ENCODE results near the gene HEG1. TPM values are rescaled to one million over a fixed set of nuclear protein-coding genes. Genes with fewer than 3 reads are reported as not detected.
"Not testable (repeated sequence)": the region's sequence is repeated elsewhere in the genome, so short reads cannot be mapped to it uniquely, and the experiment has no call there.

HEG1 gene
- total RNA-seq, 1 donor from 2014 or later: 69.6 TPM

DNA sequence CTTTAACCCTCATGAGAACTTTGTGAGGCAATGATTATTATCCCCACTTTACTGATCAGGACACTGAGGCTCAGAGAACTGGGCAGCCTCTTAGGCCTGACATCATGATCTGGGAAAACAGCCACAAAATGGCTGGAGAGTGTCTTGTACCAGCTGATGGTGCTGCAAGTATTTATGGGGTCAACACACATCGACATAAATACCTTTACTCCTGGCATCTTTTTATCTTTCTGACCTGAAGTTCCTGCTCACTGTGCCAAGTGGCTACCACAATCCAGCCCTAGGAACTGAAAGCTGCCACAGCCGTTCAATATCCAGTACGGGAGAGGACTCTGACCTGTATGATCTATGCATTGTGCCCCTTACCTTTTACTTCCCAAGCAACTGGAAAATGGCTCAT is 92.0 kb downstream of the HEG1 start:
- Mint-ChIP-seq H3K4me3 (ENCODE audit: unreplicated experiment) (no peak overlapping the region), H3K4me1 (ENCODE audit: low read depth) (peaks cover 5% of the 10 kb centered on the region), H3K27ac (ENCODE audit: unreplicated experiment) (no peak overlapping the region), H3K9me3 (ENCODE audit: low read depth) (peaks cover 4% of the 10 kb centered on the region), H3K36me3 (ENCODE audit: low read depth) (peaks cover 3% of the 10 kb centered on the region), H3K27me3 (ENCODE audit: low read depth) (no peaks in the 10 kb centered on the region)
- TF ChIP-seq, protein P1, sequence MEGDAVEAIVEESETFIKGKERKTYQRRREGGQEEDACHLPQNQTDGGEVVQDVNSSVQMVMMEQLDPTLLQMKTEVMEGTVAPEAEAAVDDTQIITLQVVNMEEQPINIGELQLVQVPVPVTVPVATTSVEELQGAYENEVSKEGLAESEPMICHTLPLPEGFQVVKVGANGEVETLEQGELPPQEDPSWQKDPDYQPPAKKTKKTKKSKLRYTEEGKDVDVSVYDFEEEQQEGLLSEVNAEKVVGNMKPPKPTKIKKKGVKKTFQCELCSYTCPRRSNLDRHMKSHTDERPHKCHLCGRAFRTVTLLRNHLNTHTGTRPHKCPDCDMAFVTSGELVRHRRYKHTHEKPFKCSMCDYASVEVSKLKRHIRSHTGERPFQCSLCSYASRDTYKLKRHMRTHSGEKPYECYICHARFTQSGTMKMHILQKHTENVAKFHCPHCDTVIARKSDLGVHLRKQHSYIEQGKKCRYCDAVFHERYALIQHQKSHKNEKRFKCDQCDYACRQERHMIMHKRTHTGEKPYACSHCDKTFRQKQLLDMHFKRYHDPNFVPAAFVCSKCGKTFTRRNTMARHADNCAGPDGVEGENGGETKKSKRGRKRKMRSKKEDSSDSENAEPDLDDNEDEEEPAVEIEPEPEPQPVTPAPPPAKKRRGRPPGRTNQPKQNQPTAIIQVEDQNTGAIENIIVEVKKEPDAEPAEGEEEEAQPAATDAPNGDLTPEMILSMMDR (IDR thresholded peaks at IDR 0.05): no peak
- no peak for DNase-seq (ENCODE audit: low spot score)

DNA sequence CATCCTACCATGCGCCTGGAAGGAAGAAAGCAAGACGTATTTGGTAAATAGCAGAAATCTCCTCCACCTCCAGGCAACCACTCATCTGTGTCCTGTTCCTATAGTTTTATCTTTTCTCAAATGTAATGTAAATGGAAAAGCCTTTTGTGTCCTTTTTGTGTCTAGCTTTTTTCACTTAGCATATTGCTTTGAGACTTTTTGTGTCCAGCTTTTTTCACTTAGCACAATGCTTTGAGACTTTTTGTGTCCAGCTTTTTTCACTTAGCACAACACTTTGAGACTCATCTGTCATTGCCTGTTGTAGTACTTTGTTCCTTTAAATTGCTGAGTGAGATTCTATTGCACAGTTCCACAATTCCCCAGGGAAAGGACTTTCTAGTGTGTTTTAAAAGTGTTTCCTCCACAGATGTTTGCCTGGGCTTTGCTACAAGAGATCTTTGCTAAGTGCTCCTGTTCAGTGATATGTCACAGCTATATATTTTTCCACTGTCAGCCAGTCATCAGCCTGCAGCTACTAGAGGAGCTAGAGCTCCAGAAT is 93.3 kb downstream of the HEG1 start:
- Mint-ChIP-seq H3K4me3 (ENCODE audit: unreplicated experiment) (no peak overlapping the region), H3K4me1 (ENCODE audit: low read depth) (peaks cover 5% of the 10 kb centered on the region), H3K9me3 (ENCODE audit: low read depth) (peaks cover 4% of the 10 kb centered on the region), H3K27me3 (ENCODE audit: low read depth) (no peaks in the 10 kb centered on the region), H3K36me3 (ENCODE audit: low read depth) (no peaks in the 10 kb centered on the region), H3K27ac (ENCODE audit: unreplicated experiment) (no peak overlapping the region)
- TF ChIP-seq, protein P1 (IDR thresholded peaks at IDR 0.05): no peak
- DNase-seq (ENCODE audit: low spot score): no peak

DNA sequence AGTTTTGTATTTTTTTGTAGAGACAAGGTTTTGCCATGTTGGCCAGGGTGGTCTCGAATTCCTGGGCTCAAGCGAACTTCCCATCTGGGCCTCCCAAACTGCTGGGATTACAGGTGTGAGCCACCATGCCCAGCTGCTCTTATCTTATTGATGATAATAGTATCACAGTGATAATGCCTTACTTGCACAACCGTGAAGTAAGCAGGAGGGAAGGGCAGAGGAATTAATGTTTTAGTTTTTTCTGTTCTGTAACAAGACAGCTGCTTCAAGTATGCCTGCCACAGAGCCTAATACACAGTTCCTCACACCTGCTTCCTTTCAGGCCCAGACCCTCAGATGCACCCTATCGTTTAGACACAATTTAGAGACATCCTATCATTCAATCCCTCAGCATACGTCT is 95.1 kb downstream of the HEG1 start:
- Mint-ChIP-seq H3K4me1 (ENCODE audit: low read depth) (peaks cover 5% of the 10 kb centered on the region), H3K9me3 (ENCODE audit: low read depth) (peaks cover 4% of the 10 kb centered on the region), H3K4me3 (ENCODE audit: unreplicated experiment) (no peak overlapping the region), H3K27me3 (ENCODE audit: low read depth) (no peaks in the 10 kb centered on the region), H3K36me3 (ENCODE audit: low read depth) (no peaks in the 10 kb centered on the region), H3K27ac (ENCODE audit: unreplicated experiment) (no peak overlapping the region)
- DNase-seq (ENCODE audit: low spot score): no peak
- TF ChIP-seq, protein P1 (IDR thresholded peaks at IDR 0.05): no peak

DNA sequence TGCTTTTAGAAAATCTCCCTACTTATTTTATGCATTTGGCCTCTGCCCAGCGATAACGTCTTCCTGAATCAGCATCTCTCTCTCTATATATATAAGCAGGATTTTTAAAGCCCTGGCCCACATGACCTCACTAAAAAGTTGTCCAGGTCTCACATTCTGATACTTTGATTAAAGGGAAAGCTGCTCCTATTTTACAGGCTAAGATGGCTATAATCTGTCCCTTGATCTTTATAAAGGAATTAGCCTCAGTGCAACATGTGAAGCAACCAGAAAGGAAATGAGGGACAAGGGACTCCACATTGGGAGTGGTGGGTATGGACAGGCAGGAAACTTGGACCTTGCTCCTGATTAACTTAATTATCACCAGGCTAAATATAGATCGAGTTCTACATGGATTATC is 95.7 kb downstream of the HEG1 start:
- no peak overlapping the region for H3K4me3 Mint-ChIP-seq (ENCODE audit: unreplicated experiment)
- peaks cover 9% of the 10 kb centered on the region for H3K9me3 Mint-ChIP-seq (ENCODE audit: low read depth)
- H3K27ac Mint-ChIP-seq (ENCODE audit: unreplicated experiment): no peak overlapping the region
- DNase-seq (ENCODE audit: low spot score): no peak
- TF ChIP-seq, protein P1 (IDR thresholded peaks at IDR 0.05): no peak
- H3K27me3 Mint-ChIP-seq (ENCODE audit: low read depth): no peaks in the 10 kb centered on the region
- no peaks in the 10 kb centered on the region for H3K36me3 Mint-ChIP-seq (ENCODE audit: low read depth)
- peaks cover 5% of the 10 kb centered on the region for H3K4me1 Mint-ChIP-seq (ENCODE audit: low read depth)

DNA sequence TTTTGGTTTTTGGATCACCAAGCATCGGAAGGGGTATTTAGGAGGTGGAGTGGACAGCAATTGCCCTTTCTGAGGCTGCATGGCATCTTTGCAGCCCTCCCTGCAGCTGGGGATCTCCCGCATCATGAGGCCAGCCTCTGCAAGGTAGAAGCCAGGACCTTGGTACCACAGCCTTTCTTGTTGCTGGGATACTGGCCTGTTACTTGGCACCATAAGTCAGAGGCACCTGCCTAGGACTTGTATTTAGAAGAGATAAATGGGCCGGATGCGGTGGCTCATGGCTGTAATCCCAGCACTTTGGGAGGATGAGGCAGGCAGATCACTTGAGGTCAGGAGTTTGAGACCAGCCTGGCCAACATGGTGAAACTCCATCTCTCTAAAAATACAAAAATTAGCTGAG is 97.8 kb downstream of the HEG1 start:
- not testable (repeated sequence) for H3K4me3 Mint-ChIP-seq (ENCODE audit: unreplicated experiment); DNase-seq (ENCODE audit: low spot score); H3K27ac Mint-ChIP-seq (ENCODE audit: unreplicated experiment); H3K27me3 Mint-ChIP-seq (ENCODE audit: low read depth); H3K36me3 Mint-ChIP-seq (ENCODE audit: low read depth); H3K4me1 Mint-ChIP-seq (ENCODE audit: low read depth)
- peaks cover 10% of the 10 kb centered on the region for H3K9me3 Mint-ChIP-seq (ENCODE audit: low read depth)

DNA sequence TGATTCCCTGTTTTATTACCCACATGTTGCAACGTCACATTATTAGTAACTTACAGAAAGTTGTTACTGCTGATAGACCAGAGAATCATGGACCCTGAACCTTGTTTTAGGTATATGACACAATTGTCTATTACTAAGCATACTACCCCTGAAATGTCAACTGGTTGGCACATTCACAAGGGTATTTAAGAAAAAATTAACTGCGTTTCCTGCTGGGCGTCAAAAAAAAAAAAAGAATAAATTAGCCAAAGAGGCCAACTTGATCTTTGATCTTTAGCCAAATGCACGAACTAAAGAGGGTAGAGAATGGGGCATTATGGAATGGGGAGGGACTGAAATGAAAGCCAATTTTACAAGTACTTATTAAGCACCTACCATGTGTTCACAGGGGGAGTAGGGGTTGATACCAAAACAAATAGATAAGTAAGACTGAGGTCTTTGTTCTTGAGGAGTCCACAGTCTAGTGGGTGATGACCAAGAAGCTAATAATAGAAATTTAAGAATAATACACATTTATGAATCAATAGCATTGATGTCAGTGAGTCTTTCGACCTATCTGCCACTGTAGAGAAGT is 103.4 kb downstream of the HEG1 start:
- no peaks in the 10 kb centered on the region for H3K36me3 Mint-ChIP-seq (ENCODE audit: low read depth)
- TF ChIP-seq, protein P1 (IDR thresholded peaks at IDR 0.05): no peak
- H3K4me1 Mint-ChIP-seq (ENCODE audit: low read depth): no peaks in the 10 kb centered on the region
- no peak for DNase-seq (ENCODE audit: low spot score)
- H3K27me3 Mint-ChIP-seq (ENCODE audit: low read depth): no peaks in the 10 kb centered on the region
- peaks cover 6% of the 10 kb centered on the region for H3K9me3 Mint-ChIP-seq (ENCODE audit: low read depth)
- H3K27ac Mint-ChIP-seq (ENCODE audit: unreplicated experiment): no peak overlapping the region
- no peak overlapping the region for H3K4me3 Mint-ChIP-seq (ENCODE audit: unreplicated experiment)
